Measurements from ENCODE around the gene IRF2BPL. TPM values are rescaled to one million over a fixed set of nuclear protein-coding genes. Genes with fewer than 3 reads are reported as not detected.

The IRF2BPL gene
- total RNA-seq, 1 donor from 2014 or later = 23.3 TPM

DNA sequence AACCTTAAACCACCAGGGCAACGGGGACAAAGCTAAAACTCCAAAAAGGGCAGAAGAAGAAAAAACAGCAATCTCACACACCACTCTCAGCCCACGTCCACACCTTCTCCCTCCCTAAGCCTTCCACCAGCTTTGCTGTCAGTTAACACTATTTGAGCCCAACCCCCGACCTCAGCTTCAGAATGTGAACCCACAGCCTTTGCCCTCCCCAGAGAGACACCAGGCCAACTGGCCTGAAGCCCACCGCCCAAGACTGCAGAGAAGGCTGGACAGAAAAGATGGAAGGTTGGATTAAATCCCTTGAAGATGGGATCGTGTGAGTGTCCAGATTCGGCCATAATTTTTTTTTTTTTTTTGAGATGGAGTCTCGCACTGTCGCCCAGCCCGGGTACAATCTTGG lies 22.4 kb downstream of the IRF2BPL start:
- DNase-seq = no peak
- no peaks in the 10 kb centered on the region for H3K36me3 Mint-ChIP-seq (ENCODE audit: unreplicated experiment)
- peaks cover 6% of the 10 kb centered on the region for H3K27me3 Mint-ChIP-seq (ENCODE audit: unreplicated experiment)
- no peak overlapping the region for H3K27ac Mint-ChIP-seq (ENCODE audit: unreplicated experiment)
- peak overlapping the region; percentile 9 for H3K4me3 Mint-ChIP-seq (ENCODE audit: unreplicated experiment)
- peaks cover 5% of the 10 kb centered on the region for H3K9me3 Mint-ChIP-seq (ENCODE audit: unreplicated experiment)
- peaks cover 11% of the 10 kb centered on the region for H3K4me1 Mint-ChIP-seq (ENCODE audit: low read depth, unreplicated experiment)
- TF ChIP-seq, protein P1, sequence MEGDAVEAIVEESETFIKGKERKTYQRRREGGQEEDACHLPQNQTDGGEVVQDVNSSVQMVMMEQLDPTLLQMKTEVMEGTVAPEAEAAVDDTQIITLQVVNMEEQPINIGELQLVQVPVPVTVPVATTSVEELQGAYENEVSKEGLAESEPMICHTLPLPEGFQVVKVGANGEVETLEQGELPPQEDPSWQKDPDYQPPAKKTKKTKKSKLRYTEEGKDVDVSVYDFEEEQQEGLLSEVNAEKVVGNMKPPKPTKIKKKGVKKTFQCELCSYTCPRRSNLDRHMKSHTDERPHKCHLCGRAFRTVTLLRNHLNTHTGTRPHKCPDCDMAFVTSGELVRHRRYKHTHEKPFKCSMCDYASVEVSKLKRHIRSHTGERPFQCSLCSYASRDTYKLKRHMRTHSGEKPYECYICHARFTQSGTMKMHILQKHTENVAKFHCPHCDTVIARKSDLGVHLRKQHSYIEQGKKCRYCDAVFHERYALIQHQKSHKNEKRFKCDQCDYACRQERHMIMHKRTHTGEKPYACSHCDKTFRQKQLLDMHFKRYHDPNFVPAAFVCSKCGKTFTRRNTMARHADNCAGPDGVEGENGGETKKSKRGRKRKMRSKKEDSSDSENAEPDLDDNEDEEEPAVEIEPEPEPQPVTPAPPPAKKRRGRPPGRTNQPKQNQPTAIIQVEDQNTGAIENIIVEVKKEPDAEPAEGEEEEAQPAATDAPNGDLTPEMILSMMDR (IDR thresholded peaks at IDR 0.05; ENCODE audit: partially characterized antibody, unreplicated experiment) = no peak

- H3K4me1 Mint-ChIP-seq (ENCODE audit: low read depth, unreplicated experiment) = peaks cover 17% of the 10 kb centered on the region
- H3K27ac Mint-ChIP-seq (ENCODE audit: unreplicated experiment) = no peak overlapping the region
- no peak for DNase-seq
- TF ChIP-seq, protein P1 (IDR thresholded peaks at IDR 0.05; ENCODE audit: partially characterized antibody, unreplicated experiment) = no peak
- H3K36me3 Mint-ChIP-seq (ENCODE audit: unreplicated experiment) = no peaks in the 10 kb centered on the region
- H3K27me3 Mint-ChIP-seq (ENCODE audit: unreplicated experiment) = peaks cover 8% of the 10 kb centered on the region
- no peak overlapping the region for H3K4me3 Mint-ChIP-seq (ENCODE audit: unreplicated experiment)
- H3K9me3 Mint-ChIP-seq (ENCODE audit: unreplicated experiment) = peaks cover 5% of the 10 kb centered on the region
Observed at GRCh38 chr14:77005559-77005958, 22.9 kb downstream of the IRF2BPL start.

GRCh38 chr14:77004711-77005460 lies 23.6 kb downstream of the IRF2BPL start:
- Mint-ChIP-seq H3K27ac (ENCODE audit: unreplicated experiment) (no peak overlapping the region), H3K9me3 (ENCODE audit: unreplicated experiment) (peaks cover 4% of the 10 kb centered on the region)

GRCh38 chr14:77003960-77004710 lies 24.4 kb downstream of the IRF2BPL start:
- DNase-seq = no peak
- Mint-ChIP-seq H3K4me3 (ENCODE audit: unreplicated experiment) (no peak overlapping the region), H3K27ac (ENCODE audit: unreplicated experiment) (no peak overlapping the region), H3K9me3 (ENCODE audit: unreplicated experiment) (peaks cover 3% of the 10 kb centered on the region), H3K36me3 (ENCODE audit: unreplicated experiment) (no peaks in the 10 kb centered on the region), H3K27me3 (ENCODE audit: unreplicated experiment) (peaks cover 11% of the 10 kb centered on the region), H3K4me1 (ENCODE audit: low read depth, unreplicated experiment) (peaks cover 19% of the 10 kb centered on the region)
- TF ChIP-seq, protein P1 (IDR thresholded peaks at IDR 0.05; ENCODE audit: partially characterized antibody, unreplicated experiment) = no peak

More at GRCh38 chr14:77004711-77005460, 23.6 kb downstream of the IRF2BPL start:
- Mint-ChIP-seq H3K4me1 (ENCODE audit: low read depth, unreplicated experiment) (peaks cover 19% of the 10 kb centered on the region), H3K27me3 (ENCODE audit: unreplicated experiment) (peaks cover 8% of the 10 kb centered on the region), H3K36me3 (ENCODE audit: unreplicated experiment) (no peaks in the 10 kb centered on the region), H3K4me3 (ENCODE audit: unreplicated experiment) (no peak overlapping the region)
- DNase-seq = no peak
- TF ChIP-seq, protein P1 (IDR thresholded peaks at IDR 0.05; ENCODE audit: partially characterized antibody, unreplicated experiment) = no peak

DNA sequence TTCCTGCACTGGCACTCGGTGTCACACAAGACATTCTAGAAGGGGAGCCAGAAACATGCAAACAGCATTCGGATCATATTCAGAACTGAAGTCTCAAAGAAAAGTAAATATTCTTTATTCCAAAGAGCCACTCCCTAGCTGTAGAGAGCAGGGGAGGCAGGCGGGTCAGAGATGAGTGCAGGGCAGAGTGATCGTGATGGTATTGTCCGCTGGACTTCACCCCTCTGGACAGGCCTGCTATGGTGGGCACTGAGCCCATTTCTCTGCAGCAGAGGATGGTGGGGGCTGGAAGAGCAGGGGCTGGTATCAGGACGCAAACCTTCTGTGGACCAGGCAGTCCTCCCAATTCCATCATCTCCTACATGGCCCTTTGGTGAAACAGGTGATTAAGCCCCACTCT lies 25.6 kb downstream of the IRF2BPL start:
- H3K27ac Mint-ChIP-seq (ENCODE audit: unreplicated experiment) = no peak overlapping the region
- H3K4me3 Mint-ChIP-seq (ENCODE audit: unreplicated experiment) = no peak overlapping the region
- peaks cover 11% of the 10 kb centered on the region for H3K27me3 Mint-ChIP-seq (ENCODE audit: unreplicated experiment)
- TF ChIP-seq, protein P1 (IDR thresholded peaks at IDR 0.05; ENCODE audit: partially characterized antibody, unreplicated experiment) = no peak
- H3K9me3 Mint-ChIP-seq (ENCODE audit: unreplicated experiment) = peaks cover 3% of the 10 kb centered on the region
- no peaks in the 10 kb centered on the region for H3K36me3 Mint-ChIP-seq (ENCODE audit: unreplicated experiment)
- DNase-seq = no peak
- H3K4me1 Mint-ChIP-seq (ENCODE audit: low read depth, unreplicated experiment) = peaks cover 19% of the 10 kb centered on the region
